NT2/D1 (cell line): ENCODE data around the gene GPR45.

ENCODE experiments used
- SUZ12 ChIP-seq: IDR thresholded peaks from 2 replicates; pipeline ENCODE4 v1.6.1; 2011; ENCODE audit not compliant: insufficient read length, insufficient read depth; ENCODE audit errors: extremely low read depth
- YY1 ChIP-seq: IDR thresholded peaks from 2 replicates; pipeline ENCODE4 v1.6.1; 2011; ENCODE audit not compliant: insufficient read length, insufficient read depth
- ZNF274 ChIP-seq: IDR thresholded peaks from 2 replicates; pipeline ENCODE4 v1.6.1; 2011; ENCODE audit warnings: mild to moderate bottlenecking, low read depth, low read length

DNA sequence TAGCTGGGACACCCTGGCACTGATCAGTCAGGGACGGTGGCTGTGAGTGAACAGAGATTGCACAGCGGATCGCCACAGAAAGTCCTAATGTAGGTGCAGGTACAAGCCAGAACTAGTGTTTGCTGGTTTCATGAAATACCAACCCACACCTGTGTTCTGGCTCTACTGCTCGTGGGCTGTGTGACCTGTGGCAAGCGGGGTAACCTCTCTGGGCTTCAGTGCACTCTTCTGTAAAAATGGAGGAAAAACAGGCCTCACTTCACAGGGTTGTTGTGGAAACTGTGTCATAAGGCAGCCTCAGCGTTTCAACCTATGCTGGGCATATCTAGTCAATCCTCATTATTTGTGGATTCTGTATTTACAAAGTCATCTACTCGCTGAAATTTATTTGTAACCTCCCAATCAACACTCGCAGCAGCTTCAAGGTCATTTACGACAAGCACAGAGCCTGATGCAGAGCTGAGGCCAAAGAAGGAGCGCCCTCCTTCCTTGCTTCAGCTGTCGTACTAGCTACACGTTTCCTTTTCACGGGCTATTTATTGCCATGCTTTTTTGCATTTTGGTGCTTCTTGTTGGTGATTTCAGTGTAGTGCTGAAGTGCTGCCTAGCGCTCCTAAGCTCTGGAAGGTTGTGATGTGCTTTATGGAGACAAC lies 30.0 kb downstream of the GPR45 start:
- TF ChIP-seq YY1: no peak
- no peak for TF ChIP-seq SUZ12
- no peak for TF ChIP-seq ZNF274
